Measurements from ENCODE around the gene RECQL5.
A peak's percentile ranks its signal among the peaks of the same experiment; 100 is the strongest.

RECQL5 gene

GRCh38 chr17:75685499-75685898, 18.5 kb upstream of the RECQL5 start:
- DNase-seq, result no peak

DNA sequence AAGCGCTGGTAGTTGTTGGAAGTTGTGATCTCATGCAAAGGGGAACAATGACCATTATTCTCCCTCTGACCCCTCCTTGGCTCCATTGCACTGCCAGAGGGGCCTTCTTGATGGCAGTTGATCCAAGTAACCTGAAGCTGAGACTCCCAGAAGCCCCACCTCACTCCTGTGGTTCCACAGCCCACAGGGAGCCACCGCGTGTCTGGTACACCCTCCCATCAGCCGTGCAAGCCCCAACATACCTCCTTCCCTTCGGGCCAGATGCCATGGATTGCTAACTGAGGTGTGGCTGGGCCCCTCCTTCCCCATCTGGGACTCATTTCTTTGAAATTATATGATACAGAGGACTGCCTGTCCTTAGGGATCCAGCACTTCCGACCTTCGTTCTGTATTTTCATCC, 18.0 kb upstream of the RECQL5 start:
- DNase-seq, result no peak

- no peak for DNase-seq
Observed at GRCh38 chr17:75684249-75684648, 17.3 kb upstream of the RECQL5 start.

DNA sequence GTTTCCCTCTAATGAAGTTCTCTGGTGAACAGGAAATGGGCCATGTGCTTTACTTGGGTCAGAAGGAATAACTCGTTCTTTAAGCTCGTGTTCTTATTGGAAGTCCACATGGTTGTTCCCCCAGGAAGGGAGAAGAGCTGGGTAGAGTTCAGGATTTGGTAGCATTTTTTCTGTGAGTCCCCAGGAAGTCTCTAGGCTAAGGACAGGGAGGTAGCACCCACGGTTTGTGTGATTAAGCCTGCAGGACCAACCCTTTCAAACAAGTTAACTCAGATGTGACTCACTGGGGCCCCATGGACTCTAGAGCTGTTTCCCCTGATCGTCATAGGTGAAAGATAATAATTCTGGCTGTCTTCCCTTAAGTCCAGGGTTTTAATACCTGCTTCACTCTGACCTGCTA, 16.6 kb upstream of the RECQL5 start:
- DNase-seq, result no peak

DNA sequence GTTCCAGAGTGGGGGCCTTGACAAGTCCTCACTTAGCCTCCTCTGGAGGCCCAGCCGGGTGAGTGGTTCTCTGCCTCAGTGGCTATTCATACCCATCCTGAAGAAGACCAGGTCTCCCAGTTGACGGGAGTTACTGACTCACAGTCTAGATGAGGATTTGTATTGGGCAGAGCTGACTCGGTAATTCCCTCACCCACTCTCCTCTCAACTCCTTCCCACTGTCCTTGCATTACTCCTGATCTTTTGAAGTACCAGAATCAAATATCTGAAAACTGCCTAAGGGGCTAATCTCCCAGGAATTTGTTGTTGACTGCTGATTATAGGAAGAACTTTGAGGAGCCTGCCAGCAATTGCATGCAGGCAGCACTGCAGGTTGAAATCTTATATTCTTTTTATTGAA, 14.3 kb upstream of the RECQL5 start:
- no peak for DNase-seq

DNA sequence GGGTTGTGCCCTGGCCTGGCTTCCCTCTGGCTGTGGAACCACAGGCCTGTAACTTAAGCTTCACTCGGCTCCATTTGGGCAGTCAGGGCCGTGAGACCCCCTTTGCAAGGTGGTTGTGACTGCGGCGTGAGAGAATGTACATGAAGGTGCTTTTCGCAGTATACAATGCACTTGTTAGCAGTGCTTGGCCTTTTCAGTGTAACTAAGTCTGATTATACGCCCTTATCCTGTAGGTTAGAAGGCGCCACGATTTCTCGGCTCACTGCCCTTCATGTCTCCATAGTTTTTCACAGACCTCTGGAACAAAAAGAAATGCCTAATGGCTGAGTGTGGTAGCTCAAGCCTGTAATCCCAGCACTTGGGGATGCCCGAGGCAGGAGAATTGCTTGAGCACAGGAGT, 13.5 kb upstream of the RECQL5 start:
- no peak for DNase-seq

DNA sequence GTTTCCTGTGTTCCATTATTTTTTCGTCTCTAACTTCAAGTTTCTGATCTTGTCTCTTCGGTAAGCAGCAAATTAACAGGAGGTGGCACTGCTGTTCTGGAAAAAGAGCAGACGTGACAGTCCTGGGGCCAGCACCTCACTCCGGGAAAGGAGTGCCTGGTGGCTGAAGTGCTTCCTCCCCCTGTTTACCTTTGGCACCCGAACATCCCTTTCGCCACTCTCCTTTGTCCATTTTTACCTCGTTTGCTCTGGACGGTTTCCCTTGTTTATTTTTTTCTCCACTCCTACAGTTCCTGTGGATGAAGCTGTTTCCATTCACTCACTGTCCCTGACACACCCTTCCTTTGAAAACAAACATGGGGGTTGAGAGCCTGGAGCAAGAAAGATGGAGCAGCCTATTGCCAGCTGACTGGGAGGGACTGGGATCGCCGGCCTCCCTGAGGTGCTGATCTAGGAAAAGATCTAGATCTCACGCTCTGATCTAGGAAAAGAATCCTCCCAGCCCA, 12.8 kb upstream of the RECQL5 start:
- DNase-seq, result no peak

GRCh38 chr17:75676461-75676860, 9.5 kb upstream of the RECQL5 start:
- DNase-seq, result no peak

GRCh38 chr17:75673487-75673886, 6.5 kb upstream of the RECQL5 start:
- no peak for DNase-seq

DNA sequence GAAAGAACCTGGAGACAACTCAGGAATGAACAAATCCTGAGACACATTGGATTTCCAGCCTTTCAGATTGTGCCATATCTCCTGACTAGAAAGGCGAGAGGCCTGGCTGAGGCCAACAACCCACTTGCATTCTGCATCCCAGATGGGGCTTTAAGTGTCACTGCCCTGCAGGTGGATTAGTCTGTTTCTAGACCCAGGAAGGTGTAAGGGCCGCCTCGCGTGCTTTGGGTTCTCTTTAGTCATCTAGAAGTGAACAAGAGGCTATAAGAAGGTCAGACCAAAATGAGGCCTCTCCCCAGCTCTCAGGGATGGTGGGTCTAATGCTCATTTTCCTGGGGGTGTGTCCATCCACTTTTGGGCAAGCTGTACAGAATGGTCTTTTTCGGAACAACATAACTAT, 5.1 kb upstream of the RECQL5 start:
- DNase-seq, result no peak

GRCh38 chr17:75670868-75671267, 3.9 kb upstream of the RECQL5 start:
- no peak for DNase-seq

DNA sequence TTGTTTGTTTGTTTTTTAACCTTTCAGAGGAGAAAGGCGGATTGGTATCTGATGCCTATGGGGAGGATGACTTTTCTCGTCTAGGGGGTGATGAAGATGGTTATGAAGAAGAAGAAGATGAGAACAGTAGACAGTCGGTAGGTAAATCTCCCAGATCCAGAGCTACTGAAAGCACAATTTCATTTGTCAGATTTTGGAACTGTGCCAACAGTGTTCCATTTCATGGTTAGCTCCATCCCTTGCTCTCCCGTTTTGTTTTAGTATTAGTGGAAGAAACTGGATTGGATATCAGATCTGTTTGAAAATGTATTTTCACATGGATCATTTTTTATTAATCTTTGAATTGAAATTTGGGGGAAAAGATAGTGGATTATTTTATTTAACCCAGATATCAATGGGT, 1.5 kb upstream of the RECQL5 start:
- no peak for DNase-seq

- no peak for DNase-seq
Observed at GRCh38 chr17:75667825-75668224, 871 bp upstream of the RECQL5 start.

DNA sequence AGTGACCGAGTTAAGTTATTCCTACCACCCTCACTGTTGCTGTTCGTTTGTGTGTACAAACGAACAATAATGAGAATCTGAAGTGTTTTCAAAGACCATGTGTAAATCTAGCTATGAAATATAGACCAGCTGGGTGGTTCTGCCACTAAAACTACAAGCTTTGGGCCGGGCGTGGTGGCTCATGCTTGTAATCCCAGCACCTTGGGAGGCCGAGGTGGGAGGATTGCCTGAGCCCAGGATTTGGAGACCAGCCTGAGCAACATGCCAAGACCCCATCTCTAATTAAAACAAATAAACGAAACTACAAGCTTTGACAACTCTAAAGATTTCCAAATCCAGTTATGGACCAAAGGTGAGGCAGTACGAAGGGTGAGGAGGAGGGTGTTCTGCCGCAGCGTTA, 973 bp downstream of the RECQL5 start:
- no peak for DNase-seq

- DNase-seq, result no peak
Observed at GRCh38 chr17:75664099-75664549, 2.8 kb downstream of the RECQL5 start.

DNA sequence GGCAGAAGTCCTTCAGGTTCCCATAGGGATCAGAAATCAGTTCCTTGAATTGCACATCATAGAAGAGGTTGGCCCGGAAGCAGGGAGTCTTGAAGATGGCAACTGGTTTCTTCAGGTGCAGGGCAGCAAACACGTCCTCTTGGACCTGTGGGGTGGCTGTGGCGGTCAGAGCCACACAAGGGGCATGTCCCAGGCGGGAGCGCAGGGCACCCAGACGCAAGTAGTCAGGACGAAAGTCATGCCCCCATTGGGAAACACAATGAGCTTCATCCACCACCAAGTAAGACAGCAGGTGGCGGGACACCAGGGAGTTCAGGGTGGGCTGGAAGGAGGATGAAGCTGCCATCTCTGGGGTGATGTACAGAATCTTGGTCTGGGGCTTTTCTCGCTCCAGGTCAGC, 4.4 kb downstream of the RECQL5 start:
- no peak for DNase-seq

GRCh38 chr17:75661531-75661930, 5.4 kb downstream of the RECQL5 start:
- DNase-seq, result no peak

- DNase-seq, result no peak
Observed at GRCh38 chr17:75658237-75658636, 8.7 kb downstream of the RECQL5 start.

DNA sequence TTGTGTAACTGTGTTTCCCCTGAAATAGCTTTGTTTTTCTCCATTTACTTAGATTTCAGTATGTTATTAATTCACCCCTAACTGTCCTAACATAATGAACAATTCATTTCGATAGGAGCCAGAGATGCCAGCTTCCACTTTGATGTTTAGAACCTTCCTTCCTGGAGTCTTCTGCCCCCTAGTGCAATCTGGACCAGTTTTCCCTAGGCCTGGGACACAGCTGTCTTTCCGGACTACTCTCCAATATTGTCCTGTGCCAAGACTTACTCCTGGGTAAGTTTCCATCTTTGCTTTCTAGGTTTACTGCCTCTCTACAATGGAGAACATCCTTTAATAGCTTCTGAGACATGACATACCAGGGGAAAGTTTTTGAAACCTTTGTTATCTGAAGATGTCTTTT, 12.8 kb downstream of the RECQL5 start:
- DNase-seq, result no peak

- peak; percentile 17 to 41 for DNase-seq
Observed at GRCh38 chr17:75652934-75653549, 13.9 kb downstream of the RECQL5 start.

DNA sequence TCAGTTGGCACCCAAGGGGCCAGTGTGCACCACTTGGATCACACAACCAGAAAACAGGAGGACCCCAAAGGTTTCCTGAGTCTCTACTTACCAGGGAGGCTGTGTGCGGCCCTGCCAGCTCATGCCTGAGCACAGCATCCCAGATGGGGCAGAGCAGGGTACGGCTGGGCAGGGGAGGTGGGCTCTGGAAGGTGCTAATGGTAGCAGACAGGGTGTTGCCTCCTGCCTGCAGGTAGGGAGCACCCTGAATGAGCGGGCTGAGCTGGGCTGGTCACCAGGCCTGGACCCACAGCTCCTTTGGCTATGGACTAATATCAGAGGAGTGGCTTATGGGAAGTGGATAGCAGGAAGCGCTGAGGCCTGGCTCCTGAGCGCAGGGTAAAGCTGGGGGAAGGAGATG, 14.6 kb downstream of the RECQL5 start:
- no peak for DNase-seq

DNA sequence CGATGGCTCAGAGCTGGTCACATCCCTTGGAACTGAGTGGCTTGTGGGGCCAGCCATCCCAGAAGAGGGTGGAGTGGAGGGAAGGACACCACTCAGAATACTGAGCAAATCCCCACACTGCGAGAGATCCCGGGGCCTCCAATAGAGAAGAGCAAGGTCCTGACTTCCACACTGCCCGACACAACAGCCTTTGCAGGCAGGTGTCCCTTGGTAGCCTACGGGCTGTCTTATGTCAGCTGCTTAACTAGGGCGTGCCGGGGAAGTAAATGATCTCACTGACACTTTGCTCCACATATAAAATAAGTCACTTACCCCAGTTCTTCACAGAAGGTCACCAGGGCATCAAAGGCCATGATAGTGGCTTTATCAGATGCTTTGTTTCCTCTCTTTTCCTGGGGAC, 16.1 kb downstream of the RECQL5 start:
- DNase-seq, result no peak

DNA sequence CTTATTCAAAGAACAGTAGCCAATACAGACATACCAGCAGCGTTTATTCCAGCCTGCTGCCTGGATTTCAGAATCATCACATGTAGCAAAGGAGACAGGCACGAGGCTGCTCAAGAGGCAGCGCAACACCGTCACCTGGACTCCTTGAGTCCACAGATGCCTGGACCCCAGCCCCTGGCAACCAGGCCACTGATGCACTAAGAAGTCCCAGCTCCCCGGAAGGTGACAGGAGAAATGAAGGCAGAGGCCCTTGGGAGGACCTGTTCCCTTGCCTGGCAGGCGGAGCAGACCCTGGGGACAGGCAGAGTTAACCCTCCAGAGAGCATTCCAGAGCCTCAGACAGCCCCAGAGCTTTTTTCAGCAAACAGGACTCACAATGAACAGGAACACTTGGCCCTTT, 17.3 kb downstream of the RECQL5 start:
- no peak for DNase-seq

GRCh38 chr17:75647921-75648320, 19.0 kb downstream of the RECQL5 start:
- no peak for DNase-seq

GRCh38 chr17:75647061-75647460, 19.9 kb downstream of the RECQL5 start:
- no peak for DNase-seq

DNA sequence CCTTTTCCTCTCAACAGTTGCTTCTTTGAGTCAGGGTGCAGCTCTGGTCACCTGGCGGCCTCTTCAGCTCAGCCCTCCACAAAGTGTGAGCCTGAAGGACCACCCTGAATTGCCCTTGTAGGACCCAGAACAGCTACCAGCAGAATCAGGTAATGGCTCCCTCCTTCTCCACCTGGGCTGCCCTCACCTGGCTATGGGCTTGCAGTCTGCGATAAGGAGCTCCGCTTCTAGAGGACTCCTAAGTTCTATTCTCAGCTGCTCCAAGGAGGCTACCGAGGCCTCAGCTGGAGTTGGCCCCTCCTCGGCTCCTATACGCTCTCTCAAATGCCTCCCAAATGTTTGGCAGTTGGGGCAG, 20.3 kb downstream of the RECQL5 start:
- DNase-seq, result no peak

Data from NCI-H1930 (cell line).